ENCODE measurements around the gene IQSEC2. TPM values are rescaled to one million over a fixed set of nuclear protein-coding genes. Genes with fewer than 3 reads are reported as not detected.

Gene IQSEC2
- total RNA-seq (2021) (45.7 and 49.3 TPM in 2 replicates), Bru-seq, nascent RNA (percentile 49 among the genes with signal in this experiment), BruChase-seq, experiment 1, labeled RNA remaining after a 2-hour chase (percentile 57 among the genes with signal in this experiment), BruChase-seq, experiment 2, labeled RNA remaining after a 6-hour chase (percentile 55 among the genes with signal in this experiment)
- long read RNA-seq, transcript IQSEC2-204 (2 exons, 835 nt): minor isoform, 7 of 37 reads
- long read RNA-seq, transcript IQSEC2-210 (3 exons, 936 nt): major isoform, 18 of 37 reads
- long read RNA-seq, partial matches to known transcripts: 2 of 37 reads
- long read RNA-seq, other reads (novel, unspliced or antisense): 10 of 37 reads

DNA sequence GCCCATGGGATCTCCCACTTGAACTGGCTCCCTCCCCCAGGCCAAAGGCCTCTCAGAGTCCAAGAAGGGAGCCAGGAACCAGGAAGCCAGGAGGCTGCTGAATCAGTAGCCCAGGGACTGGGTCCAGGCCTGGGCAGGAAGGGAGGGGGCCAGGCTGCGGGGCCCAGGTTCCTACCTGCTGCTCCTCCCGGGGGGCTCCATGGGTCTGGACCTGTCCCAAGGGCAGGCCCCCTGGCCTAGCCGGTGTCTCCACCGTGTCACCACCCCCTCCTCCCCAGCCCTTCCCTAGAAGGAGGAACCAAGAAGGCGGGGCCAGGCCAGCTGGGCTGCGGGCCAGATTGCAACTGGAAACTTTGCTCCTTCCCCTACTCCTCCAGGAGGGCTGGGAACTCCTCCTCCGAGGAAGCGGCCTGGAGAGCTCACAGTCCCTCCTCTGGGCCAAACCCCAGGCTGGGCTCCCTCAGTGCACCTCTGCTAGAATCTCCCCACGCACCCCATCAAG, at the start of gene IQSEC2:
TSS of gene IQSEC2 (minus strand) at position 264 of the 502 bp plus-strand sequence.
- ChIA-PET CTCF (interaction anchor here (0.5 to 1.5 kb wide), 5 partner anchors 18 to 405 kb away, joined by 3 to 7 read pairs (median 4); partner anchors contain the start of gene HUWE1), POLR2A (ENCODE audit: unreplicated experiment) (interaction anchor here (0.5 to 0.6 kb wide), 3 partner anchors 56 to 405 kb away, joined by 3 to 7 read pairs (median 4); partner anchors contain the start of gene HUWE1)
- Histone ChIP-seq H3K9me3 (ENCODE audit: insufficient read depth, low read depth) (no peaks in the 10 kb centered on the region), H3K36me3 (ENCODE audit: low read depth) (no peaks in the 10 kb centered on the region), H3K27me3 (ENCODE audit: insufficient read depth, low read depth) (no peaks in the 10 kb centered on the region), H3K4me2 (peak within 1 kb of the TSS; percentile 79), H3K9me2 (ENCODE audit: insufficient read depth) (no peaks in the 10 kb centered on the region), H3K27ac (peak within 1 kb of the TSS; percentile 78), H3K79me2 (ENCODE audit: low read depth) (no peaks in the 10 kb centered on the region), H2AFZ (no peak within 1 kb of the TSS), H4K20me1 (ENCODE audit: insufficient read depth) (no peaks in the 10 kb centered on the region), H3F3A (ENCODE audit: insufficient read depth, low read depth) (no peaks in the 10 kb centered on the region), H3K4me1 (replicated peaks; ENCODE audit: insufficient read depth) (peaks cover 4% of the 10 kb centered on the region; the same call in 1 of the 2 replicates), H3K4me3 (peak within 1 kb of the TSS; percentile 55; the same call in 1 of the 2 replicates)
- intact Hi-C loops (cut with micrococcal nuclease; ENCODE audit: unreplicated experiment): loop anchor here (1.0 to 5.0 kb wide), 4 partner anchors 18 to 189 kb away; partner anchors contain the start of genes KANTR, KDM5C, RIBC1 and SMC1A
- TF ChIP-seq, protein P1, sequence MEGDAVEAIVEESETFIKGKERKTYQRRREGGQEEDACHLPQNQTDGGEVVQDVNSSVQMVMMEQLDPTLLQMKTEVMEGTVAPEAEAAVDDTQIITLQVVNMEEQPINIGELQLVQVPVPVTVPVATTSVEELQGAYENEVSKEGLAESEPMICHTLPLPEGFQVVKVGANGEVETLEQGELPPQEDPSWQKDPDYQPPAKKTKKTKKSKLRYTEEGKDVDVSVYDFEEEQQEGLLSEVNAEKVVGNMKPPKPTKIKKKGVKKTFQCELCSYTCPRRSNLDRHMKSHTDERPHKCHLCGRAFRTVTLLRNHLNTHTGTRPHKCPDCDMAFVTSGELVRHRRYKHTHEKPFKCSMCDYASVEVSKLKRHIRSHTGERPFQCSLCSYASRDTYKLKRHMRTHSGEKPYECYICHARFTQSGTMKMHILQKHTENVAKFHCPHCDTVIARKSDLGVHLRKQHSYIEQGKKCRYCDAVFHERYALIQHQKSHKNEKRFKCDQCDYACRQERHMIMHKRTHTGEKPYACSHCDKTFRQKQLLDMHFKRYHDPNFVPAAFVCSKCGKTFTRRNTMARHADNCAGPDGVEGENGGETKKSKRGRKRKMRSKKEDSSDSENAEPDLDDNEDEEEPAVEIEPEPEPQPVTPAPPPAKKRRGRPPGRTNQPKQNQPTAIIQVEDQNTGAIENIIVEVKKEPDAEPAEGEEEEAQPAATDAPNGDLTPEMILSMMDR (conservative IDR thresholded peaks at IDR 0.05): no peak
- TF ChIP-seq EZH2 (IDR thresholded peaks at IDR 0.05; ENCODE audit: low read depth): no peak
- DNase-seq: peak; percentile 48 to 90
- BruUV-seq (replicated peaks): no TSS peak

DNA sequence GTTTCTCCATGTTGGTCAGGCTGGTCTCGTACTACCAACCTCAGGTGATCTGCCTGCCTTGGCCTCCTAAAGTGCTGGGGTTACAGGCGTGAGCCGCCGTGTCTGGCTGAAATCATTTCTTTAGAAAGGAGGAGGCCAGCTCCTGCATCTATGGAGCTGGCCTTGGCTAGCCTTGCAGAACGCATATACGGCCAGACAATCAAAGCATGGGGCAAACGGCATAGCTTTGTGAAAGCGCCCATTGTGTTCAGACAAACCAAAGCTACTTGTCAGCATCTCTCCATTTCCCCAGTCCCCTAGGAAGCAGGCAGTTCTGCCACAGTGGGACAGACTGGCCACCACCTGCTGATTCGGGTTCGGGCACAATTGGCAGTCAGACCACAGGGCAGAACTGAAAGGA, 48.9 kb upstream of the IQSEC2 start:
- Histone ChIP-seq H2AFZ (no peak overlapping the region), H3F3A (ENCODE audit: insufficient read depth, low read depth) (no peaks in the 10 kb centered on the region), H3K36me3 (ENCODE audit: low read depth) (no peaks in the 10 kb centered on the region), H3K4me3 (no peak overlapping the region), H3K27me3 (ENCODE audit: insufficient read depth, low read depth) (no peaks in the 10 kb centered on the region), H3K79me2 (ENCODE audit: low read depth) (no peaks in the 10 kb centered on the region), H3K9me2 (ENCODE audit: insufficient read depth) (no peaks in the 10 kb centered on the region), H4K20me1 (ENCODE audit: insufficient read depth) (no peaks in the 10 kb centered on the region), H3K27ac (no peak overlapping the region), H3K4me1 (replicated peaks; ENCODE audit: insufficient read depth) (no peaks in the 10 kb centered on the region), H3K9me3 (ENCODE audit: insufficient read depth, low read depth) (no peaks in the 10 kb centered on the region), H3K4me2 (no peak overlapping the region)
- TF ChIP-seq, protein P1 (conservative IDR thresholded peaks at IDR 0.05): no peak
- no peak for TF ChIP-seq EZH2 (IDR thresholded peaks at IDR 0.05; ENCODE audit: low read depth)
- no peak for DNase-seq
- ChIA-PET POLR2A (ENCODE audit: unreplicated experiment) (no interaction called here), CTCF (no interaction called here)
- no TSS peak for BruUV-seq (replicated peaks)
- intact Hi-C loops (cut with micrococcal nuclease; ENCODE audit: unreplicated experiment): no loop called here

DNA sequence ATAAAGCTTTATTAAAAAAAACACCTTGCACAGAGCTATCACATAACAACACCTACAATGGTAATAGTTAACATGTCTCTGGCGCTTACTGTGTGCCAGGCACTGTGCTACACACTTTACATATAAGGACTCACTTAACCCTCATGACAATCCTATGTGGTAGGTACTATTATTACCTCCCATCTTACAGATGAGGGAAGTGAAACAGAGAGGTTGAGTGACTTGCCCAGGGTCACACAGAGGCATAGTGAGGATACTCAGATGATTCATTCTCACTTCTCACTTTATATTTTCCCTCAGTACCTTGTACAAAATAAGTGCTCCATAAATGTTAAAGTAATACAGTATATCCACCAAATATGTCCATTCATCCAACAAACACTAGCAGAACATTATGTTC, 43.4 kb upstream of the IQSEC2 start:
- H3K27me3 ChIP-seq (ENCODE audit: insufficient read depth, low read depth): no peaks in the 10 kb centered on the region
- no peaks in the 10 kb centered on the region for H3K9me2 ChIP-seq (ENCODE audit: insufficient read depth)
- TF ChIP-seq EZH2 (IDR thresholded peaks at IDR 0.05; ENCODE audit: low read depth): no peak
- TF ChIP-seq, protein P1 (conservative IDR thresholded peaks at IDR 0.05): no peak
- H3F3A ChIP-seq (ENCODE audit: insufficient read depth, low read depth): no peaks in the 10 kb centered on the region
- H3K9me3 ChIP-seq (ENCODE audit: insufficient read depth, low read depth): no peaks in the 10 kb centered on the region
- no peaks in the 10 kb centered on the region for H3K4me1 ChIP-seq (replicated peaks; ENCODE audit: insufficient read depth)
- intact Hi-C loops (cut with micrococcal nuclease; ENCODE audit: unreplicated experiment): loop anchor here (10.0 kb wide), 1 partner anchor 80 kb away; no protein-coding TSS in a partner anchor
- no peak overlapping the region for H3K4me3 ChIP-seq
- DNase-seq: no peak
- no TSS peak for BruUV-seq (replicated peaks)
- ChIA-PET POLR2A (ENCODE audit: unreplicated experiment) (no interaction called here), CTCF (interaction anchor here (0.6 kb wide), 1 partner anchor 111 kb away, joined by 3 read pairs; no protein-coding TSS in a partner anchor)
- H4K20me1 ChIP-seq (ENCODE audit: insufficient read depth): no peaks in the 10 kb centered on the region
- H3K27ac ChIP-seq: no peak overlapping the region
- H2AFZ ChIP-seq: no peak overlapping the region
- no peak overlapping the region for H3K4me2 ChIP-seq
- H3K36me3 ChIP-seq (ENCODE audit: low read depth): no peaks in the 10 kb centered on the region
- no peaks in the 10 kb centered on the region for H3K79me2 ChIP-seq (ENCODE audit: low read depth)

Measured in PC-9 (cell line).